HT1080 (cell line): ENCODE data around the gene ITSN2. TPM values are rescaled to one million over a fixed set of nuclear protein-coding genes. Genes with fewer than 3 reads are reported as not detected.
"Not testable (repeated sequence)": the region's sequence is repeated elsewhere in the genome, so short reads cannot be mapped to it uniquely, and the experiment has no call there.

Experiments used
- DNase-seq: peaks from one replicate; pipeline ENCODE4 v3.0.0-alpha.2; 2015; ENCODE audit warnings: low read depth
- polyA plus RNA-seq, 2 experiments: library from polyadenylated mRNA; depleted of rRNA; stranded (reverse); fragments of >200 nt; gene quantifications; 2 replicates each; pipeline ENCODE4 v1.2.3, GENCODE V29; 2015
- total RNA-seq: library from RNA; depleted of rRNA; stranded (reverse); fragments of >200 nt; shearing (Covaris generic); gene quantifications from 2 replicates; pipeline ENCODE4 v1.2.3, GENCODE V29; 2014; rRNA removed

The ITSN2 gene
- 16.3 and 29.9 TPM in 2 replicates for total RNA-seq
- polyA plus RNA-seq (2015; cell fraction: cytosol; rRNA removed): 18.4 and 21.9 TPM in 2 replicates
- polyA plus RNA-seq (2015; cell fraction: nucleus; rRNA removed): 50.3 and 51.9 TPM in 2 replicates

GRCh38 chr2:24360050-24360962, at the start of gene ITSN2:
ITSN2 (minus strand) TSS chr2:24360536; CDS start chr2:24328082, 32,454 bp downstream.
- peak; percentile 75 for DNase-seq

- no peak for DNase-seq
Observed at GRCh38 chr2:24409171-24409570, 48.8 kb upstream of the ITSN2 start.

- not testable (repeated sequence) for DNase-seq
Observed at GRCh38 chr2:24408704-24409103, 48.4 kb upstream of the ITSN2 start.

- DNase-seq: peak; percentile 43
Observed at GRCh38 chr2:24404491-24404921, 44.2 kb upstream of the ITSN2 start.

- no peak for DNase-seq
Observed at GRCh38 chr2:24403832-24404212, 43.5 kb upstream of the ITSN2 start.

GRCh38 chr2:24403168-24403831, 43.0 kb upstream of the ITSN2 start:
- DNase-seq: no peak

GRCh38 chr2:24402242-24403097, 42.1 kb upstream of the ITSN2 start:
- DNase-seq: no peak

- no peak for DNase-seq
Observed at GRCh38 chr2:24400207-24400907, 40.0 kb upstream of the ITSN2 start.

- DNase-seq: no peak
Observed at GRCh38 chr2:24399434-24400206, 39.3 kb upstream of the ITSN2 start.

GRCh38 chr2:24394998-24395397, 34.7 kb upstream of the ITSN2 start:
- no peak for DNase-seq

- no peak for DNase-seq
Observed at GRCh38 chr2:24392542-24393059, 32.3 kb upstream of the ITSN2 start.

GRCh38 chr2:24385366-24385765, 25.0 kb upstream of the ITSN2 start:
- DNase-seq: no peak

- DNase-seq: peak; percentile 51
Observed at GRCh38 chr2:24382363-24383073, 22.2 kb upstream of the ITSN2 start.

- DNase-seq: no peak
Observed at GRCh38 chr2:24380820-24381219, 20.5 kb upstream of the ITSN2 start.

- DNase-seq: no peak
Observed at GRCh38 chr2:24375349-24376087, 15.2 kb upstream of the ITSN2 start.

- no peak for DNase-seq
Observed at GRCh38 chr2:24374301-24374700, 14.0 kb upstream of the ITSN2 start.

GRCh38 chr2:24372033-24372432, 11.7 kb upstream of the ITSN2 start:
- no peak for DNase-seq

GRCh38 chr2:24365826-24366225, 5.5 kb upstream of the ITSN2 start:
- no peak for DNase-seq
